Measurements from ENCODE around the gene ADGRD2. TPM values are rescaled to one million over a fixed set of nuclear protein-coding genes. Genes with fewer than 3 reads are reported as not detected.

Gene ADGRD2
- polyA plus RNA-seq, 1 donor (not counting 4 experiments of a cell fraction or from before 2014, with no cell fraction given), result not detected

DNA sequence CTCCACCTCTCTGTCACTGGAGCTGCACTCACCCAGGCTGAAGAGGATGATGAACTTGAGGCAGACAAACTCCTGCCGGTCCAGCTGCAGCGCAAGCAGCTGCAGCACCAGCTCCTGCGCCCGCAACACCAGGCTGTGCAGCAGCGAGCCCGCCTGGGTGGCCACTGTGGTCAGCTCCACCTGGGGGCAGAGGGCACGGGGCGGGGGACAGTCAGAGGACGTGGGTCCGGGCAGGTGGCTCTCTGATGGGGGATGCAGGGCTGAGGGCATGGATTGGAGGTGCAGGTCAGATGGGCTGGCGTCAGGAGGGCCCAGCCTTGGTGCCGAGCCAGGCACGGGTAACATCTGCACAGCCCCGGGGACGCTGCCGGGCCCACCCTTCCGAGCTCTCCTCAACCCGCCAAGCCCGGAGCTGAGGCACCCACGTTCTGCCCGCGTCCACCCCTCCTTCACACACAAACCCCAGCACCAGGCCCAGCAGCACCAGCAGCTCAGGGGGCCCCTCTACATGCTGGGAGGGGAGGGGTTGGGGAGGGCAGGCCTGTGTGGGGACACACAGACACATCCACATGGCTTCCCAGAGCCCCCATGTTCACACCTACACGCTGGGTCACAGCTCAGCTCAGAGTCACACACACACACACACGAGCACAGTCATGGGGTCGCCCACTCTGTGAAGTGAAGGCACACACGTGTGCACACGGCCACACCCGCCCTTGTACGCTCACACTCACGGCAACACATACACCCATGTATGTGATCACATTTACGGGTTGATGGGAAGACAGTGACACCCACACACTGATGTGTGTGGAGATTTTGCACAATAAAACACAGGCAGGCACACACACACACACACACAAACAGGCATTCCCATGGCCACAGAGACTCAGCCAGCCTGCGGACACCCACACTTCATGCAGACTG lies 41.1 kb downstream of the ADGRD2 start:
- dilution Hi-C loops (cut with MboI; ENCODE audit: extremely low pct_ligation_motif_present, low sequenced_read_pairs), result no loop called here
- Histone ChIP-seq H4K20me1 (ENCODE audit: control insufficient read depth, extremely low read depth, insufficient read depth, low read length) (no peaks in the 10 kb centered on the region), H3K27ac (ENCODE audit: control insufficient read depth, insufficient read depth, low read length) (no peak overlapping the region)

DNA sequence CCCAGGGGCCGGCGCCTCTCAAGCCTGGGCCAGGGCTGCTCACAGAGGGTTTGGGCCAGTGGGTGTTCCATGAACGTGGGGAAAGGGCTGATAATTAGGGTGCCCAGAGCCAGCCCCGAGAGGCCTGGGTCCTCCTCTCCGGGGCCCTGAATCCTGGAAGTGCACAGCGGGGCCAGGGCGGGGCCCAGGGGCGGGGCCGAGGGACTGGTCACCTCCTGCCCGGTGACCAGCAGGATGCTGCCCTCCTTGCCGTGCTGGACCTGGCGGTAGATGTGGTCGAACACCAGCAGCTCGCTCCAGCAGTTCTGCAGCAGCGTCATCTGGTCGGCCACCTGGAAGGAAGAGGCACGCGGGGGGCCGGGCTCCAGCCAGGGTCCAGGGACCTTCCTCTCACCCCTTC lies 42.6 kb downstream of the ADGRD2 start:
- FAIRE-seq (no peak), DNase-seq (ENCODE audit: low read depth, low spot score) (no peak)
- Histone ChIP-seq H3K79me2 (ENCODE audit: control insufficient read depth, insufficient read depth, low read length) (no peaks in the 10 kb centered on the region), H3K4me1 (ENCODE audit: control insufficient read depth, extremely low read depth, insufficient read depth, low read length) (no peaks in the 10 kb centered on the region), H3K9me3 (ENCODE audit: control insufficient read depth, low read depth, low read length) (no peaks in the 10 kb centered on the region), H3K9me1 (ENCODE audit: control insufficient read depth, extremely low read depth, insufficient read depth, low read length) (no peaks in the 10 kb centered on the region), H3K27me3 (ENCODE audit: control insufficient read depth, extremely low read depth, insufficient read depth, low read length) (peaks cover 22% of the 10 kb centered on the region), H3K36me3 (ENCODE audit: control insufficient read depth in 2 of 2, extremely low read depth in 1 of 2, insufficient read depth in 2 of 2, low read length in 2 of 2) (no peaks in the 10 kb centered on the region), H2AFZ (ENCODE audit: control insufficient read depth, low read length) (no peak overlapping the region), H3K4me2 (ENCODE audit: control insufficient read depth, extremely low read depth, insufficient read depth, low read depth, low read length) (no peak overlapping the region), H3K9ac (ENCODE audit: control insufficient read depth, extremely low read depth, insufficient read depth, low read length) (no peak overlapping the region), H3K4me3 (ENCODE audit: control insufficient read depth in 2 of 3, extremely low read depth in 1 of 3, insufficient read depth in 2 of 3, low read depth in 1 of 3, low read length in 3 of 3) (no peak overlapping the region), H4K20me1 (ENCODE audit: control insufficient read depth, extremely low read depth, insufficient read depth, low read length) (no peaks in the 10 kb centered on the region), H3K27ac (ENCODE audit: control insufficient read depth, insufficient read depth, low read length) (no peak overlapping the region)
- dilution Hi-C loops (cut with MboI; ENCODE audit: extremely low pct_ligation_motif_present, low sequenced_read_pairs), result no loop called here
- TF ChIP-seq, protein P1, sequence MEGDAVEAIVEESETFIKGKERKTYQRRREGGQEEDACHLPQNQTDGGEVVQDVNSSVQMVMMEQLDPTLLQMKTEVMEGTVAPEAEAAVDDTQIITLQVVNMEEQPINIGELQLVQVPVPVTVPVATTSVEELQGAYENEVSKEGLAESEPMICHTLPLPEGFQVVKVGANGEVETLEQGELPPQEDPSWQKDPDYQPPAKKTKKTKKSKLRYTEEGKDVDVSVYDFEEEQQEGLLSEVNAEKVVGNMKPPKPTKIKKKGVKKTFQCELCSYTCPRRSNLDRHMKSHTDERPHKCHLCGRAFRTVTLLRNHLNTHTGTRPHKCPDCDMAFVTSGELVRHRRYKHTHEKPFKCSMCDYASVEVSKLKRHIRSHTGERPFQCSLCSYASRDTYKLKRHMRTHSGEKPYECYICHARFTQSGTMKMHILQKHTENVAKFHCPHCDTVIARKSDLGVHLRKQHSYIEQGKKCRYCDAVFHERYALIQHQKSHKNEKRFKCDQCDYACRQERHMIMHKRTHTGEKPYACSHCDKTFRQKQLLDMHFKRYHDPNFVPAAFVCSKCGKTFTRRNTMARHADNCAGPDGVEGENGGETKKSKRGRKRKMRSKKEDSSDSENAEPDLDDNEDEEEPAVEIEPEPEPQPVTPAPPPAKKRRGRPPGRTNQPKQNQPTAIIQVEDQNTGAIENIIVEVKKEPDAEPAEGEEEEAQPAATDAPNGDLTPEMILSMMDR (optimal IDR thresholded peaks at IDR 0.05 in 1 of 3, IDR thresholded peaks at IDR 0.05 in 1 of 3, conservative IDR thresholded peaks at IDR 0.05 in 1 of 3; ENCODE audit: extremely low read depth in 1 of 3, insufficient read depth in 2 of 3, low read length in 3 of 3), result no peak
- TF ChIP-seq EZH2 (IDR thresholded peaks at IDR 0.05; ENCODE audit: low read length), result no peak

More for the DNA sequence above, 41.1 kb downstream of the ADGRD2 start:
- Histone ChIP-seq H3K4me3 (ENCODE audit: control insufficient read depth in 2 of 3, extremely low read depth in 1 of 3, insufficient read depth in 2 of 3, low read depth in 1 of 3, low read length in 3 of 3) (no peak overlapping the region), H3K9ac (ENCODE audit: control insufficient read depth, extremely low read depth, insufficient read depth, low read length) (no peak overlapping the region), H3K36me3 (ENCODE audit: control insufficient read depth in 2 of 2, extremely low read depth in 1 of 2, insufficient read depth in 2 of 2, low read length in 2 of 2) (no peaks in the 10 kb centered on the region), H3K9me1 (ENCODE audit: control insufficient read depth, extremely low read depth, insufficient read depth, low read length) (no peaks in the 10 kb centered on the region), H3K79me2 (ENCODE audit: control insufficient read depth, insufficient read depth, low read length) (no peaks in the 10 kb centered on the region), H3K9me3 (ENCODE audit: control insufficient read depth, low read depth, low read length) (no peaks in the 10 kb centered on the region), H3K4me1 (ENCODE audit: control insufficient read depth, extremely low read depth, insufficient read depth, low read length) (no peaks in the 10 kb centered on the region), H3K27me3 (ENCODE audit: control insufficient read depth, extremely low read depth, insufficient read depth, low read length) (peaks cover 37% of the 10 kb centered on the region), H3K4me2 (ENCODE audit: control insufficient read depth, extremely low read depth, insufficient read depth, low read depth, low read length) (no peak overlapping the region), H2AFZ (ENCODE audit: control insufficient read depth, low read length) (no peak overlapping the region)
- DNase-seq (ENCODE audit: low read depth, low spot score), result no peak
- no peak for FAIRE-seq
- TF ChIP-seq, protein P1 (optimal IDR thresholded peaks at IDR 0.05 in 1 of 3, IDR thresholded peaks at IDR 0.05 in 1 of 3, conservative IDR thresholded peaks at IDR 0.05 in 1 of 3; ENCODE audit: extremely low read depth in 1 of 3, insufficient read depth in 2 of 3, low read length in 3 of 3), result no peak
- TF ChIP-seq EZH2 (IDR thresholded peaks at IDR 0.05; ENCODE audit: low read length), result no peak

Measured in keratinocyte (primary cell).